Fibroblast of the aortic adventitia (primary cell): ENCODE measurements around the gene CGB2. TPM values are rescaled to one million over a fixed set of nuclear protein-coding genes. Genes with fewer than 3 reads are reported as not detected.
"Not testable (repeated sequence)": the region's sequence is repeated elsewhere in the genome, so short reads cannot be mapped to it uniquely, and the experiment has no call there.

ENCODE experiments used
- DNase-seq: peaks from one replicate; pipeline ENCODE4 v3.0.0-alpha.2; 2010; ENCODE audit warnings: low read depth
- H3K4me3 ChIP-seq: 2 replicates; pipeline ENCODE4 v1.5.1; 2011; ENCODE audit warnings: low read depth, mild to moderate bottlenecking, control low read depth, low read length, moderate library complexity
- CTCF ChIP-seq: IDR thresholded peaks from 2 replicates; pipeline ENCODE4 v1.5.1; 2011; ENCODE audit warnings: mild to moderate bottlenecking, low read length, control low read depth, inconsistent platforms; ENCODE audit not compliant: insufficient read depth
- small RNA-seq: library from RNA; depleted of rRNA; stranded (forward); fragments of <200 nt; gene quantifications from one replicate; pipeline ENCODE3, GENCODE V24; 2012
- total RNA-seq: library from RNA; depleted of rRNA; stranded (reverse); fragments of >200 nt; gene quantifications from 2 replicates; pipeline ENCODE4 v1.2.3, GENCODE V29; 2012; ENCODE audit warnings: low replicate concordance

Gene CGB2
- total RNA-seq, 1 donor = not detected

GRCh38 chr19:49071860-49072547 is 40.3 kb downstream of the CGB2 start:
- DNase-seq = no peak
- no peak for TF ChIP-seq CTCF
- H3K4me3 ChIP-seq = no peak overlapping the region

GRCh38 chr19:49073514-49074378 is 42.1 kb downstream of the CGB2 start:
- no peak overlapping the region for H3K4me3 ChIP-seq
- no peak for DNase-seq
- TF ChIP-seq CTCF = peak; percentile 26

- not testable (repeated sequence) for H3K4me3 ChIP-seq
- peak; percentile 68 for TF ChIP-seq CTCF
- peak; percentile 74 for DNase-seq
Observed at GRCh38 chr19:49074869-49075268, 43.2 kb downstream of the CGB2 start.

GRCh38 chr19:49080392-49080791 is 48.7 kb downstream of the CGB2 start:
- no peak for DNase-seq
- TF ChIP-seq CTCF = no peak

GRCh38 chr19:49081273-49081672 is 49.6 kb downstream of the CGB2 start:
- H3K4me3 ChIP-seq = no peak overlapping the region
- TF ChIP-seq CTCF = no peak
- no peak for DNase-seq

More at GRCh38 chr19:49080392-49080791, 48.7 kb downstream of the CGB2 start:
- no peak overlapping the region for H3K4me3 ChIP-seq

Small RNAs within 50 kb of the gene (small RNA-seq; reads per million reads assigned to genes)
- gene MIR6798 (not detected), gene RN7SL708P (not detected)

Other genes starting within 250 kb of the CGB2 start
- gene BCAT2, start 220.9 kb upstream of the CGB2 start, total RNA-seq = 9.6 and 30.4 TPM in 2 replicates
- 3.6 and 25.5 TPM in 2 replicates for gene HSD17B14, start 195.4 kb upstream of the CGB2 start, total RNA-seq
- gene PLEKHA4, start 163.3 kb upstream of the CGB2 start, total RNA-seq = 28.9 and 44.0 TPM in 2 replicates
- gene PPP1R15A, start 159.5 kb upstream of the CGB2 start, total RNA-seq = 45.8 and 53.6 TPM in 2 replicates
- gene TULP2, start 133.1 kb upstream of the CGB2 start, total RNA-seq = 0.54 TPM in 1 of 2 replicates, not detected in the other
- gene NUCB1, start 131.6 kb upstream of the CGB2 start, total RNA-seq = 267 and 932 TPM in 2 replicates
- not detected in 2 replicates for gene DHDH, start 98.2 kb upstream of the CGB2 start, total RNA-seq
- 15.5 and 45.8 TPM in 2 replicates for gene BAX, start 77.0 kb upstream of the CGB2 start, total RNA-seq
- 5,494 and 8,302 TPM in 2 replicates for gene FTL, start 66.6 kb upstream of the CGB2 start, total RNA-seq
- 5.5 and 38.6 TPM in 2 replicates for gene GYS1, start 38.6 kb upstream of the CGB2 start, total RNA-seq
- 16.3 and 119 TPM in 2 replicates for gene RUVBL2, start 38.0 kb upstream of the CGB2 start, total RNA-seq
- gene LHB, start 14.8 kb upstream of the CGB2 start, total RNA-seq = not detected in 2 replicates
- not detected in 2 replicates for gene CGB3, start 7.6 kb upstream of the CGB2 start, total RNA-seq
- not detected in 2 replicates for gene CGB1, start 5.0 kb downstream of the CGB2 start, total RNA-seq
- gene CGB5, start 12.0 kb downstream of the CGB2 start, total RNA-seq = not detected in 2 replicates
- gene CGB8, start 17.2 kb downstream of the CGB2 start, total RNA-seq = not detected in 2 replicates
- gene CGB7, start 25.9 kb downstream of the CGB2 start, total RNA-seq = 0.09 TPM in 1 of 2 replicates, not detected in the other
- not detected in 2 replicates for gene NTF4, start 32.9 kb downstream of the CGB2 start, total RNA-seq
- gene KCNA7, start 40.8 kb downstream of the CGB2 start, total RNA-seq = not detected in 2 replicates
- 111 and 129 TPM in 2 replicates for gene SNRNP70, start 53.6 kb downstream of the CGB2 start, total RNA-seq
- gene LIN7B, start 82.5 kb downstream of the CGB2 start, total RNA-seq = 2.2 and 3.7 TPM in 2 replicates
- gene C19orf73, start 87.3 kb downstream of the CGB2 start, total RNA-seq = 0.41 and 0.54 TPM in 2 replicates
- 0.99 and 2.4 TPM in 2 replicates for gene PPFIA3, start 87.7 kb downstream of the CGB2 start, total RNA-seq
- gene HRC, start 123.5 kb downstream of the CGB2 start, total RNA-seq = not detected in 2 replicates
- gene TRPM4, start 125.9 kb downstream of the CGB2 start, total RNA-seq = 14.0 and 15.0 TPM in 2 replicates